Hepatocyte (in vitro differentiated cells): ENCODE measurements around the gene SLC35F5. TPM values are rescaled to one million over a fixed set of nuclear protein-coding genes. Genes with fewer than 3 reads are reported as not detected.

Experiments used
- DNase-seq: peaks from one replicate; pipeline ENCODE4 v3.0.0-alpha.2; 2016; ENCODE audit warnings: low spot score
- H2AFZ ChIP-seq: fragments of 200-600 bp; sonication (generic); 2 replicates; pipeline ENCODE4 v1.6.0; 2016; ENCODE audit warnings: antibody characterized with exemption, mild to moderate bottlenecking
- H3K27ac ChIP-seq: fragments of 200-600 bp; sonication (generic); 2 replicates; pipeline ENCODE4 v1.5.1; 2016; ENCODE audit warnings: mild to moderate bottlenecking
- H3K27me3 ChIP-seq: fragments of 200-600 bp; sonication (generic); 2 replicates; pipeline ENCODE4 v1.6.1; 2016
- H3K36me3 ChIP-seq: fragments of 200-600 bp; sonication (generic); replicated peaks from 2 replicates; pipeline ENCODE4 v1.5.1; 2016; ENCODE audit warnings: low read depth; ENCODE audit not compliant: insufficient read depth
- H3K4me1 ChIP-seq: fragments of 200-600 bp; sonication (generic); 2 replicates; pipeline ENCODE4 v1.5.1; 2016; ENCODE audit warnings: mild to moderate bottlenecking, moderate library complexity; ENCODE audit not compliant: insufficient read depth
- H3K4me2 ChIP-seq: fragments of 200-600 bp; sonication (generic); 2 replicates; pipeline ENCODE4 v1.6.0; 2016
- H3K4me3 ChIP-seq: fragments of 200-600 bp; sonication (generic); 2 replicates; pipeline ENCODE4 v1.5.1; 2016; ENCODE audit warnings: mild to moderate bottlenecking
- H3K79me2 ChIP-seq: fragments of 200-600 bp; sonication (generic); 2 replicates; pipeline ENCODE4 v1.6.0; 2017; ENCODE audit warnings: mild to moderate bottlenecking
- H3K9me2 ChIP-seq: fragments of 200-600 bp; sonication (generic); replicated peaks from 2 replicates; pipeline ENCODE4 v1.6.0; 2017; ENCODE audit warnings: mild to moderate bottlenecking; ENCODE audit not compliant: insufficient read depth
- H3K9me3 ChIP-seq: fragments of 200-600 bp; sonication (generic); 2 replicates; pipeline ENCODE4 v1.5.1; 2016; ENCODE audit warnings: low read depth, mild to moderate bottlenecking
- H4K20me1 ChIP-seq: fragments of 200-600 bp; sonication (generic); 2 replicates; pipeline ENCODE4 v1.6.0; 2016; ENCODE audit warnings: mild to moderate bottlenecking; ENCODE audit not compliant: insufficient read depth, poor library complexity, severe bottlenecking
- CTCF ChIP-seq: fragments of 200-600 bp; sonication (generic); IDR thresholded peaks from 2 replicates; pipeline ENCODE4 v1.5.1; 2016; ENCODE audit warnings: antibody characterized with exemption, mild to moderate bottlenecking; ENCODE audit not compliant: poor library complexity
- EZH2 ChIP-seq: fragments of 200-600 bp; sonication (generic); IDR thresholded peaks from 2 replicates; pipeline ENCODE4 v1.6.1; 2016; ENCODE audit warnings: antibody characterized with exemption, mild to moderate bottlenecking, borderline replicate concordance
- EZH2phosphoT487 ChIP-seq: fragments of 200-600 bp; sonication (generic); IDR thresholded peaks from one replicate; pipeline ENCODE4 v1.6.1; 2018; ENCODE audit warnings: antibody characterized with exemption, mild to moderate bottlenecking, low read depth, moderate library complexity; ENCODE audit not compliant: unreplicated experiment, severe bottlenecking
- WGBS: methylation state at CpG from one replicate; pipeline ENCODE4 v1.1.6; 2016; ENCODE audit warnings: low lambda C conversion rate; ENCODE audit errors: missing lambda C conversion rate; 5-methylcytosine and 5-hydroxymethylcytosine counted together
- polyA plus RNA-seq: library from polyadenylated mRNA; unstranded; fragments of >200 nt; fragmentation: Nextera tagmentation; extraction: Ambion mirVana; gene quantifications from 2 replicates; pipeline ENCODE4 v1.2.1, GENCODE V29; 2016
- total RNA-seq: library from RNA; depleted of rRNA; stranded (reverse); fragments of >200 nt; gene quantifications from 2 replicates; pipeline ENCODE4 v1.2.3, GENCODE V29; 2014

Gene SLC35F5
- total and polyA plus RNA-seq, 2 experiments from 2014 or later, result 69.4 to 132 TPM

- Histone ChIP-seq H3K9me2 (no peaks in the 10 kb centered on the region), H3K4me2 (no peak overlapping the region), H3K4me3 (no peak overlapping the region), H3K27ac (no peak overlapping the region), H4K20me1 (no peaks in the 10 kb centered on the region), H3K9me3 (no peaks in the 10 kb centered on the region), H3K79me2 (no peaks in the 10 kb centered on the region), H3K36me3 (no peaks in the 10 kb centered on the region), H3K27me3 (no peaks in the 10 kb centered on the region), H2AFZ (no peak overlapping the region), H3K4me1 (no peaks in the 10 kb centered on the region)
- 69% methylated on average over 3 of the region's 3 CpGs for WGBS
- TF ChIP-seq CTCF (no peak), EZH2phosphoT487 (no peak), EZH2 (no peak)
- no peak for DNase-seq
Measured at GRCh38 chr2:113724010-113724409, 32.4 kb downstream of the SLC35F5 start.

GRCh38 chr2:113723411-113723810, 33.0 kb downstream of the SLC35F5 start:
- Histone ChIP-seq H3K9me3 (no peaks in the 10 kb centered on the region), H2AFZ (no peak overlapping the region), H3K4me1 (no peaks in the 10 kb centered on the region), H3K4me2 (no peak overlapping the region), H3K36me3 (no peaks in the 10 kb centered on the region), H3K27ac (no peak overlapping the region), H4K20me1 (no peaks in the 10 kb centered on the region), H3K27me3 (no peaks in the 10 kb centered on the region), H3K4me3 (no peak overlapping the region), H3K79me2 (no peaks in the 10 kb centered on the region), H3K9me2 (no peaks in the 10 kb centered on the region)
- 94% methylated on average over 1 of the region's 1 CpG for WGBS
- TF ChIP-seq EZH2, result no peak
- TF ChIP-seq EZH2phosphoT487, result no peak
- TF ChIP-seq CTCF, result no peak
- DNase-seq, result no peak

- H3K9me3 ChIP-seq, result no peaks in the 10 kb centered on the region
- no peak overlapping the region for H3K27ac ChIP-seq
- TF ChIP-seq EZH2phosphoT487 (no peak), CTCF (peak; percentile 51), EZH2 (no peak)
- no peak for DNase-seq
- 76% methylated on average over 3 of the region's 3 CpGs for WGBS
- H3K4me2 ChIP-seq, result no peak overlapping the region
- no peaks in the 10 kb centered on the region for H3K9me2 ChIP-seq
- H3K27me3 ChIP-seq, result no peaks in the 10 kb centered on the region
- H3K36me3 ChIP-seq, result no peaks in the 10 kb centered on the region
- no peak overlapping the region for H3K4me3 ChIP-seq
- H2AFZ ChIP-seq, result no peak overlapping the region
- H4K20me1 ChIP-seq, result no peaks in the 10 kb centered on the region
- no peaks in the 10 kb centered on the region for H3K79me2 ChIP-seq
- no peaks in the 10 kb centered on the region for H3K4me1 ChIP-seq
Measured at GRCh38 chr2:113720167-113720566, 36.3 kb downstream of the SLC35F5 start.

GRCh38 chr2:113716291-113716690, 40.2 kb downstream of the SLC35F5 start:
- no peaks in the 10 kb centered on the region for H3K79me2 ChIP-seq
- no peaks in the 10 kb centered on the region for H3K36me3 ChIP-seq
- H2AFZ ChIP-seq, result no peak overlapping the region
- H3K4me1 ChIP-seq, result no peaks in the 10 kb centered on the region
- no peak overlapping the region for H3K4me3 ChIP-seq
- H3K9me3 ChIP-seq, result no peaks in the 10 kb centered on the region
- H3K27me3 ChIP-seq, result no peaks in the 10 kb centered on the region
- no peak overlapping the region for H3K27ac ChIP-seq
- DNase-seq, result no peak
- TF ChIP-seq EZH2phosphoT487, result no peak
- no peak for TF ChIP-seq EZH2
- TF ChIP-seq CTCF, result no peak
- H4K20me1 ChIP-seq, result no peaks in the 10 kb centered on the region
- 84% methylated on average over 3 of the region's 3 CpGs for WGBS
- H3K4me2 ChIP-seq, result no peak overlapping the region
- no peaks in the 10 kb centered on the region for H3K9me2 ChIP-seq
